ENCODE data around the gene FGD2. TPM values are rescaled to one million over a fixed set of nuclear protein-coding genes. Genes with fewer than 3 reads are reported as not detected.

The FGD2 gene
- total and polyA plus RNA-seq, 9 of the 15 experiments (the other 6 are each of a cell fraction or from before 2014, with no cell fraction given) = 0.09 TPM; not detected in 8

DNA sequence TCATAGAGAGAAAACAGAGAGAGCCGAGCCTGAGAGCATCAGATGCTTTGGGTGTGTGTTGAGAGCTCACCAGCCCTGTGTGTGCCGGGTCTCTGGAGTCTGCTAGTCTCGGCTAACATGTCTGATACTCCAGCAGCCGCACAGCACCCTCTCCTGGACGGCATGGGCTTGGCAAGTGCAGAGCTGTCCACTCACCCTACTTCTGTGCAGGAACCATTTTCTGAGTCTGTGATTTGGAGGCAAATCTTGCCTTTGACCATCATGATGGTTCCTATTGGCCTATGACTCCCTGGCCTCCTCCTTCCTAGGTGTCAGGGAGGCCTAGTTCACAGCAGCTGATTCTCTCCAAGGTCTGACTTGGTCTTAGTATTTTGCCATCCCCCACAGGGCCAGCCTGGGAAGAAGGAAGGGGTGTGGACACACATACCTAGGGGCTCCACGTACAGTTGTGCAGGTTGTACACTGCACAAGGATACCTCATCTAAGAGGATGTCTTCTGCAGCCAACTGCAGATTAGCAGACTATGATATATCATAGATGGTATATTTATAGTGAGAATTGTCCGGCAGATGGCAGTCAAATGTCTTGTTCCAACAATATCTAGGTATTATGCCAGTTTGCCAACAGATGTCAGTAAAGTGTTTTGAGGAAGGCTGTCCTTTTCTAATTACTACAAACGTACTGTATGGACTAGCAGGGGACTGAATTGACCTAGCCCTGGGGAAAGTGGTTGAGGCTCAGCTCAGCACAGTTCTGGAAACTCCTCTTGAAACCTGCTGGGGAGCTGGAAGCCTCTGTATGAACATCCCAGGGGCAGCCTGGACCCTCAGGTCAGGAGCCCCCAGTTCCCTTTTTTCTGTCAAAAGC, 13.0 kb downstream of the FGD2 start (continued):
- TF ChIP-seq PHF8 (IDR thresholded peaks at IDR 0.05; ENCODE audit: borderline replicate concordance, low read length) = no peak
- TF ChIP-seq MTA2 (IDR thresholded peaks at IDR 0.05; ENCODE audit: low read depth) = no peak
- TF ChIP-seq TAF7 (tag; IDR thresholded peaks at IDR 0.05) = no peak
- TF ChIP-seq RBM39 (optimal IDR thresholded peaks at IDR 0.05; ENCODE audit: low read depth, low read length) = peak; percentile 69
- TF ChIP-seq SREBF1 (IDR thresholded peaks at IDR 0.05; ENCODE audit: borderline replicate concordance, low read depth, low read length) = 0 out of 2 replicates have a peak, but pooled peaks have one; percentile 22
- no peak for TF ChIP-seq TCF7 (IDR thresholded peaks at IDR 0.05; ENCODE audit: borderline replicate concordance)
- no peak for TF ChIP-seq ZBTB7A (IDR thresholded peaks at IDR 0.05; ENCODE audit: borderline replicate concordance, control insufficient read depth, low read depth, low read length)
- 0 out of 2 replicates have a peak, but pooled peaks have one; percentile 71 for TF ChIP-seq CBFB (CRISPR knock-in tag; IDR thresholded peaks at IDR 0.05)
- TF ChIP-seq EP300 (IDR thresholded peaks at IDR 0.05; ENCODE audit: low read length) = no peak
- TF ChIP-seq MLLT1 (IDR thresholded peaks at IDR 0.05) = no peak; a peak in 2 of 4 replicates
- no peak for TF ChIP-seq ZNF644 (tag; IDR thresholded peaks at IDR 0.05; ENCODE audit: low read depth)
- TF ChIP-seq, protein P1, sequence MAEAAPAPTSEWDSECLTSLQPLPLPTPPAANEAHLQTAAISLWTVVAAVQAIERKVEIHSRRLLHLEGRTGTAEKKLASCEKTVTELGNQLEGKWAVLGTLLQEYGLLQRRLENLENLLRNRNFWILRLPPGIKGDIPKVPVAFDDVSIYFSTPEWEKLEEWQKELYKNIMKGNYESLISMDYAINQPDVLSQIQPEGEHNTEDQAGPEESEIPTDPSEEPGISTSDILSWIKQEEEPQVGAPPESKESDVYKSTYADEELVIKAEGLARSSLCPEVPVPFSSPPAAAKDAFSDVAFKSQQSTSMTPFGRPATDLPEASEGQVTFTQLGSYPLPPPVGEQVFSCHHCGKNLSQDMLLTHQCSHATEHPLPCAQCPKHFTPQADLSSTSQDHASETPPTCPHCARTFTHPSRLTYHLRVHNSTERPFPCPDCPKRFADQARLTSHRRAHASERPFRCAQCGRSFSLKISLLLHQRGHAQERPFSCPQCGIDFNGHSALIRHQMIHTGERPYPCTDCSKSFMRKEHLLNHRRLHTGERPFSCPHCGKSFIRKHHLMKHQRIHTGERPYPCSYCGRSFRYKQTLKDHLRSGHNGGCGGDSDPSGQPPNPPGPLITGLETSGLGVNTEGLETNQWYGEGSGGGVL (CRISPR knock-in tag; IDR thresholded peaks at IDR 0.05) = no peak
- TF ChIP-seq, protein P2, sequence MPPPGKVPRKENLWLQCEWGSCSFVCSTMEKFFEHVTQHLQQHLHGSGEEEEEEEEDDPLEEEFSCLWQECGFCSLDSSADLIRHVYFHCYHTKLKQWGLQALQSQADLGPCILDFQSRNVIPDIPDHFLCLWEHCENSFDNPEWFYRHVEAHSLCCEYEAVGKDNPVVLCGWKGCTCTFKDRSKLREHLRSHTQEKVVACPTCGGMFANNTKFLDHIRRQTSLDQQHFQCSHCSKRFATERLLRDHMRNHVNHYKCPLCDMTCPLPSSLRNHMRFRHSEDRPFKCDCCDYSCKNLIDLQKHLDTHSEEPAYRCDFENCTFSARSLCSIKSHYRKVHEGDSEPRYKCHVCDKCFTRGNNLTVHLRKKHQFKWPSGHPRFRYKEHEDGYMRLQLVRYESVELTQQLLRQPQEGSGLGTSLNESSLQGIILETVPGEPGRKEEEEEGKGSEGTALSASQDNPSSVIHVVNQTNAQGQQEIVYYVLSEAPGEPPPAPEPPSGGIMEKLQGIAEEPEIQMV (tag; conservative IDR thresholded peaks at IDR 0.05; ENCODE audit: low read depth) = no peak
- no peak for TF ChIP-seq SMAD3 (CRISPR knock-in tag; conservative IDR thresholded peaks at IDR 0.05)
- no peak for TF ChIP-seq ZNF551 (CRISPR knock-in tag; IDR thresholded peaks at IDR 0.05)
- peak; percentile 95; the same call in 1 of the 2 replicates for TF ChIP-seq FOXK1 (CRISPR knock-in tag; IDR thresholded peaks at IDR 0.05; ENCODE audit: borderline replicate concordance)
- TF ChIP-seq BRD4 (IDR thresholded peaks at IDR 0.05) = no peak
- TF ChIP-seq MECOM (CRISPR knock-in tag; IDR thresholded peaks at IDR 0.05) = no peak
- TF ChIP-seq, protein P3, sequence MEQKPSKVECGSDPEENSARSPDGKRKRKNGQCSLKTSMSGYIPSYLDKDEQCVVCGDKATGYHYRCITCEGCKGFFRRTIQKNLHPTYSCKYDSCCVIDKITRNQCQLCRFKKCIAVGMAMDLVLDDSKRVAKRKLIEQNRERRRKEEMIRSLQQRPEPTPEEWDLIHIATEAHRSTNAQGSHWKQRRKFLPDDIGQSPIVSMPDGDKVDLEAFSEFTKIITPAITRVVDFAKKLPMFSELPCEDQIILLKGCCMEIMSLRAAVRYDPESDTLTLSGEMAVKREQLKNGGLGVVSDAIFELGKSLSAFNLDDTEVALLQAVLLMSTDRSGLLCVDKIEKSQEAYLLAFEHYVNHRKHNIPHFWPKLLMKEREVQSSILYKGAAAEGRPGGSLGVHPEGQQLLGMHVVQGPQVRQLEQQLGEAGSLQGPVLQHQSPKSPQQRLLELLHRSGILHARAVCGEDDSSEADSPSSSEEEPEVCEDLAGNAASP (IDR thresholded peaks at IDR 0.05) = no peak
- no peak for TF ChIP-seq ZNF75A (CRISPR knock-in tag; IDR thresholded peaks at IDR 0.05)
- TF ChIP-seq RAD51 (IDR thresholded peaks at IDR 0.05; ENCODE audit: borderline replicate concordance, low read depth) = no peak
- TF ChIP-seq KAT8 (IDR thresholded peaks at IDR 0.05; ENCODE audit: low read depth) = 0 out of 2 replicates have a peak, but pooled peaks have one; percentile 41
